Glomerular endothelial cell (primary cell): Measurements from ENCODE around the gene CERS2. TPM values are rescaled to one million over a fixed set of nuclear protein-coding genes. Genes with fewer than 3 reads are reported as not detected.
"Not testable (repeated sequence)": the region's sequence is repeated elsewhere in the genome, so short reads cannot be mapped to it uniquely, and the experiment has no call there.

Experiments
- DNase-seq: peaks from one replicate; pipeline ENCODE4 v3.0.0-alpha.2; 2011; ENCODE audit warnings: low read depth, low spot score; ENCODE audit errors: extremely low read depth
- total RNA-seq: library from RNA; depleted of rRNA; stranded (reverse); fragments of >200 nt; gene quantifications from 2 replicates; pipeline ENCODE4 v1.2.3, GENCODE V29; 2015

CERS2 gene
- total RNA-seq, 1 donor from 2014 or later = 139 TPM

DNA sequence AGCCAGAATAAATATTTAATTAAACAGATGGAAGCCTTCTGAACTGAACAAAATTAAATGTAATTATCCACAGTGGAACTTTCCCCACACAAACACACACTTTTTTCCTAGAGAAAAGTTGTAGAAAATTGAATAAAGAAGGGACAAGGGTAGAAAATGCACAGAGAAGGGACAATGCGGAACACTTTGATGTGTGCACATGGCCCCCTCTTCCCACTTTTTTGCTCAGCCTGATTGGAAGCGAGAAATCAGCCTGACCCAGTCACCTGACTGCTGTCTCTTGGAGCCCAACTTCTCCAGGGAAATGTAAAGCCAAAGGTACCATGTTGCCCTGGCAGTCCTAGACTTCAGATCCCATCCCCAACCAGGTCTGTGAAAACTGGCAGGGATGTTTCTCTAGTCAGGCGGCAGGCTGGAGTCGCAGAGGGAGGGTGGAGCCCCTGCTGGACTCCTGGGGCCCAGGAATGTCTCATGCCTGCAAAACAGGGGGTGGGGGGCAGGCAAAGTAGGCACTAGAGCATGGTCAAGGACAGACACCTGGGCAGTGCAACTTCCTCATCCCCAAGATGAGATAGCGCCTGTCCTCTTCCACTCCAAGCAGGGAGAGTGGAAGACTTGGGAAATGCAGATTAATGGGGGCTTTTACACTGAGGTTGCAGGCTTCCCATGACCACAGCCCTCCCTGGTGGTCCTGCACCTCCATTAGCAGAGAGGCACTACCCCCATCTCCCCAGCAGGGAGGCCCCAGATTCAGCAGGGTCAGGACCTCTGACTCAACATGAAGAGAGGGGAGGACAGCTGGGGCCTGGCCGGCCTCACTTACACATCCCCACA is 2.8 kb downstream of the CERS2 start:
- no peak for DNase-seq

DNA sequence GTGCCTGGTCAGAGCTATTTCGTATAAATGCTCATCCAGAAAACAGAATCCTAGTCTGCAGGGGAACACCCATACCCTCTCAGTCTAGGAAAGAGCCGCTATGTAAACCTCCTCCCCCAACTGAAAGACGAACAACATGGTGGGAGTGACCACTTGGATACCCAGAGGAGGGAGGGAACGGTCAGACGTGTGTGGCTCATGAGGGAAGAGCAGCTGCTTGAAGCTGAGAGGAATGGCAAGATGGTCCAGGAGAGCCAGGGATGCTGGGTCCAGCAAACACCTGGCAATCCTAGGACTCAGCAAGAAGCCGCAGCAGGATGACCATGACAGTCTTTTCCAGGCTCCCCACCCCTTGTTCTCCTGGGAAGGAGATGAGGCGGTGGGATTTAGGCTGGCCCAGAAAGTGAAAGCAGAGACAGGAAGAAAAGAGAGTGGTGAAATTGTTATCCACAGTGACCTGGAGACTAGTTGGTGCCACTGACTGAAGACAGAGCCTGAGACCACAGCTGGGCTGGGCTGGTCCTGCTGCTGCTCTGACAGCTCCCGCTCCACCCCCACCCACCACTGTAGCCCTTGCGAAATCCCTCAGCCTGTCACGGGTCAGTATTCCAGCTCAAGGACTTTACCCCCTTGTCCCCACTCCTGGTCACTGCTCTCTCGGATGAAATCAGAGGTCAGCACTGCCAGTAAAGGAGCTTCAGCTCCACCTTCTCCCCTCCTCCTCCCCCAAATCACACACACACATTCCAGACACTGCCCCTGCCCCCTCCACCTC is 3.6 kb downstream of the CERS2 start:
- DNase-seq = no peak

DNA sequence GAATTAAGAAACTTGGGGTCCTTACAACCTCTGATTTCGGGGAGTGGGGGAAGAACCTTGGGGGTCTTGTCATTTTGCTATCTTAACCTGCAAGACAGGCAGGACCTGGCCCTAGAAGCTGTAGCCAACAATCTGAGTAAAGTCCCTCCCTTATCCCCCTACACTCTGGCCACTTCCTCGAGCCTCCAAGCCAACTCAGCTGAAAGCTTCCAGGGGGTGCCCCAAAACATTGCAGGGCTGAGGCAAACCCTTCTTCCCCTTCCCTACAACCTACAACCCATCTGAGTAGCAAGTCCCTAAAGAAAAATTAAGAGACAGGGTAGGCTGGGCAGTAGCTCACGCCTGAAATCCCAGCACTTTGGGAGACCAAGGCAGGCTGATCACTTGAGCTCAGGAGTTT is 5.0 kb downstream of the CERS2 start:
- no peak for DNase-seq

DNA sequence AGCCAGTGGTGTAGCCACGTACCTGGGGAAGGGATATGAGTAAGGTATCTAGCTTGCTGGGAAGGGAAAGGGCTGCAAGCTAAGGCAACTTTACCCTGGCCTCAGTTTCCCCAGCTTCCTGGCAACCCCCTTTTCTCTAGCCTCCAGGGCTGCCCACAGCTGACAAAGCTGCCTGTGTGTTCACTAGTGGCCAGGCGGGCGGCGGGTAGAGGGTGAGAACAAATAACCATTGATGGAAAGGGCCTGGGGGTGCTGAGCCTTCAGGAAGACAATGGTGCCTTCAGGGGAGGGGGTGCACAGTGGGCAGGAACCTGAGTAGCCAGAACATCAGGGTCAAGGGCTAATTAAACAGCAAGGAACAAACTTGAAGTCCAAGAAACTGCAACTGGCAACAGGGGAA is 6.1 kb downstream of the CERS2 start:
- DNase-seq = no peak

DNA sequence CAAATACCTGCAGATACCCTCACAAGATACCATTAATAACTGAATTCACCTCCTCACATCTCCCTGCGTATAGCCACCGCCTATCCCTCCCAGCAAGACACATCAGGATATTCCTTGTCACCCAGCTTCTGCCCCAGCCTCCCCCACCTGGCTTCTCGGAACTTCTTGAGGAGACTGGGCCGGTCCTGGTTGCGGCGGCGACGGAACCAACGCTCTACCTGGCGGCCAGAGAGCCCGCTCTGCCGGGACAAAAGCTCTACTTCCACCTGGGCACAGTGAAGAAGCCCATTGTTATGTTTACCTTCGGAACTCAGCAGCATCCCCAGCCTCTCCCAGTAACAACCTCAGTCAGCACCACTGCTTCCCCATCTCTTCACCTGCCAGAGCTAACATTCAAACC is 6.7 kb downstream of the CERS2 start:
- no peak for DNase-seq

DNA sequence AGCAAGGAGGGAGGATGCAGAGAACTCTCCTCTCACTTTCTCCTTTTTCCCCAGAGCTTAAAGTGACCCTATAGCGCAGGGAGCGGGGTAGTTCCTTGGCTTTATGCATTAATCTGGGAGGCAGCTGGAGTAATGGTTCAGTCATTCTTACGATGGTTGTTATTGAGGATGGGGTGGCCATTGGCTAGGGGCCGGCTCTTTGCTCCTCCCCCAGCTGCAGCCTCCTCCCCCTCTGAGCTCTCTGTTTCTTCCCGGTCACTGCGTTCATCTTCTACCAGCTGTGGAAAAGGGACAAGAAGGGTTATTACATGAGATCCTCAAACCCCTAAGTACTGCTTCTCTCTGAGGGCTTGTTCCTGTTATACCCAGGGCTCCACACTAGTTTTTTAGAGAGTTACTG is 8.6 kb downstream of the CERS2 start:
- DNase-seq = no peak

DNA sequence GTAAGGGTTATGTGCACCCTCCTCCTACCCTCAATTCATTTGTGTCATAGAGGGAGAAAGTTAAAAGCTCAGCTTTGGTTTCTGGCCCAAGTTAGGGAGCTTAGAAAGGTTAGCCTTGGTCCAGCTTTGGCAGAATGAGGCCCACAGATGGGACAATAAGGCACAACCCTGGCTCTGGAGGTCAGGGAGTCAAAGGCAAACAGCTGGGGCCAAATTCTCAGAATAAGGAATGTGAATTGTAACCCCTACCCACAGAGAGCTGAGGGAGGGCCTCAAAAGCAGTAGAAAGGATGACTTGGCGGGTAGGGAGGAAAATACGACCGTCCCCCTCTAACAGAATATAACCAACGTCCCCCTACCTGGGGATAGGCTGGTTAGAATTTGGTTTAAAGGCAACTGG is 9.0 kb downstream of the CERS2 start:
- no peak for DNase-seq

DNA sequence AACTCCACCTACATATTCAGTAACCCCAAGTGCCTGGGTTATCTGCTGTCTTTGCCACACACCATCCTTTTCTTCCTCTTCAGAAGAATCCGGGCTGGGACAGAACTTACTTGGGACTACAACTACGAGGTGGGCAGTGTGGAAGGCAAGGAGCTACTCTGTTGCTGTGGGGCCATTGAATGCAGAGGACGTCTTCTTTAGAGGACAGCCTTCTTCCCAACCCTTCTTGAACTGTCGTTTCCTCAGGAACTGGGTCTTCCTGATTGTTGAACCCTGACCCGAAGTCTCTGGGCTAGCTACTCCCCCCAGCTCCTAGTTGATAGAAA is 10.5 kb downstream of the CERS2 start:
- no peak for DNase-seq

DNA sequence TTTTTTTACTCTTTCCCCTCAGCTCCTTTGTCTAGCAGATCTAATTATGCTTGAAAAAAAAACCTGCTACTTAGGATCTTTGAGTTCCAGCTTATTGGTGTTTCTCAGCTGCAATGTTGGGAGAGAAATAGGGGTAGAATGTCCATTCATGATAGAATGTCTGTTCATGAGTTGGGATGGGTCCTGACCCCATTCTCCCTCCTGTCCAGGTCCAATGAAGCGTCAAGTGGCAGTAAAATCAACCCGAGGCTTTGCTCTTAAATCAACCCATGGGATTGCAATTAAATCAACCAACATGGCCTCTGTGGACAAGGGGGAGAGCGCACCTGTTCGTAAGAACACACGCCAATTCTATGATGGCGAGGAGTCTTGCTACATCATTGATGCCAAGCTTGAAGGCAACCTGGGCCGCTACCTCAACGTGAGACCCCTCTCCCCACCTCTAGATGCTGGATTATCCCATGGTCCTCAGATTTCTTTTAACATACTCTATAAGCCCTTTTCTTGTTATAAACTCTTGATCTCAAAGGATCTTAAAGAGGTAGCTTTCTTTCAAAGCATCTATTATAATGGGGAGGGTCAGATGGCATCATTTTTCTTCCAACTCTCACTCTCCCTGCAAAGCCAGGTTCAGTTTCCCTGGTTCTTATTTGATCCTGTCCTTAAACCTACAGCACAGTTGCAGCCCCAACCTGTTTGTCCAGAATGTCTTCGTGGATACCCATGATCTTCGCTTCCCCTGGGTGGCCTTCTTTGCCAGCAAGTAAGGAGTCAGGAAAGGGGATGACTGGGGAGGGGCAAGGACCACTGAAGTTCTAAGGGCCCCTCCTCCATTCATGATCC is 11.1 kb downstream of the CERS2 start:
- no peak for DNase-seq

DNA sequence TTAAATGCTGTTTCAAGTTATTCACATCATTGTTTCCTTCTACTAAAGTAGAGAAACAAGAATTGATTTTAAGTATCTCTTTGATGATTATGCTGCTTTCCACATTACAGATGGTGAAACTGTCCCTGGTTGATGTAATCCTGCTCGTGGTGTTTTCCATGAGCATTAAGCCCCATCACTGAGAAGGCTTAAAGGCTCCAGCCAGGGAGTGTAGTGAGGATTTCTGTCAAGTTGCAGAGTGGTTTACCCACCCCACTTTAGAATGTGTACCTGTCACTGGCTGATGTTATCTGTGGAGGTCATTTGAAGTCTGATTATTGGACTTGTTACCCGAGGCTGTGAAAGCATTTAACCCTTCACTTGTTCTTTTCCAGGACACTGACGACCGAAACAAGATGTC is 12.9 kb downstream of the CERS2 start:
- DNase-seq = no peak

DNA sequence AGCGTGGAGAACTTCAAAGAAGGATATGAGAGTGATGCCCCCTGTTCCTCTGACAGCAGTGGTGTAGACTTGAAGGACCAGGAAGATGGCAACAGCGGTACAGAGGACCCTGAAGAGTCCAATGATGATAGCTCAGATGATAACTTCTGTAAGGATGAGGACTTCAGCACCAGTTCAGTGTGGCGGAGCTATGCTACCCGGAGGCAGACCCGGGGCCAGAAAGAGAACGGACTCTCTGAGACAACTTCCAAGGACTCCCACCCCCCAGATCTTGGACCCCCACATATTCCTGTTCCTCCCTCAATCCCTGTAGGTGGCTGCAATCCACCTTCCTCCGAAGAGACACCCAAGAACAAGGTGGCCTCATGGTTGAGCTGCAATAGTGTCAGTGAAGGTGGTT is 14.0 kb downstream of the CERS2 start:
- no peak for DNase-seq

DNA sequence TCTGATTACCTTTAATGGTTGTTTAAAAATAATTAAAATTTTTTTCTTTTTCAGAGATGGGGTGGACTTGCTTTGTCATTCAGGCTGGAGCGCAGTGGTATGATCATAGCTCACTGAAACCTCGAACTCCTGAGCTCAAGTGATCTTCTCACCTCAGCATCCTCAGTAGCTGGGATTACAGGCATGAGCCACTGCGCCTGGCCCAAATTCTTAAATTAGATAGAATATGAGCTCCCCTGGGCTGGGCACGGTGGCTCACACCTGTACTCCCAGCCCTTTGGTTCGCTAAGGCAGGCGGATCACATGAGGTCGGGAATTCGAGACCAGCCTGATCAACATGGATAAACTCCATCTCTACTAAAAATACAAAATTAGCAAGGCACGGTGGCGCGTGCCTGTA is 17.0 kb downstream of the CERS2 start:
- no peak for DNase-seq

DNA sequence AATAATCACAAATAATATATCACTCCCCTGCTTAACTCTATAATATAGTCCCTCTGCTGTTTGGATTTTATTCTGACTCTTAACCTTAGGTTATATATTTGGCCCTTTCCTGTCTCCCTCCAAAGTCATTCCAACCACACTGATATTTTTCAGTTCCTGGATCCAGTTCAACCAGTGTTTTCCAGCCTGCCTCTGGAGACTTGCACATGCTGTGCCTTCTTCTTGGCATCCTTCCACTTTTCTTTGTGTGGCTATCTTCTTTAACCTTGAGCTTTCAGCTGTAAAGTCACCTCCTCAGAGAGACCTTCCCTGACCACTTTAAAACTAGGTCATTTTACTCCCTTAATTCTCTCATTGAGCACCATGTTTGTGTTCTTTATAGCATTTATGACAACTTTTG is 19.4 kb downstream of the CERS2 start:
- no peak for DNase-seq

DNA sequence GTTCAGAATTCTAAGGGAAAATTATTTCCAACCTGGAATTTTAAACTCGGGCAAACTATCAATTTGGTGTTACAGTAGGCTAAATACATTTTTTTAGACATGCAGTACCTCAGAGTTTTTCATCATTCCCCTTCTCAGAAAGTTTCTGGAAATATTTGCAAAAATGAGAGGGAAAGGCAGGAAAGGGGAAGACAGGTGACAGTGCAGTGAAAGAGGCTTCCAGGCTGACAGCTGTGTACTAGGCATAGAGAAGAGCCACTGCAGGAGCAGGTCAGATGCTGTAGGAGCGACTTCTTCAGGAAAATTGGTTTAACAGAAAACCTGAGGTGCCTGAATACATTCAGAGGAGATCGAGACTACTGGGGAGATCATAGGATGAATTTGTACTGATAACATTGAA is 19.9 kb downstream of the CERS2 start:
- no peak for DNase-seq

DNA sequence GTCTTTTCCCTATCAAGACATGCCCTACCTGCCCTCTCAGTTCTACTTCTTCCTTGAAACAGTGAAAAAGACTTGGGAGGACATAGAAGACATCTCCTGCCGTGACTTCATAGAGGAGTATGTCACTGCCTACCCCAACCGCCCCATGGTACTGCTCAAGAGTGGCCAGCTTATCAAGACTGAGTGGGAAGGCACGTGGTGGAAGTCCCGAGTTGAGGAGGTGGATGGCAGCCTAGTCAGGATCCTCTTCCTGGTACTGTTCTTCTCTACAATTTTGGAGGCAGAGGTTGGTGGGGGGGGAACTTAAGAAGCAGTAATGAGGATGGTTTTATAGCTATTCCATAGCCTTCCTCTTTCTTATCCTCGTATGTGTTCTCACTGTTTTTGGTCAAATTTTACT is 29.8 kb downstream of the CERS2 start:
- DNase-seq = no peak

DNA sequence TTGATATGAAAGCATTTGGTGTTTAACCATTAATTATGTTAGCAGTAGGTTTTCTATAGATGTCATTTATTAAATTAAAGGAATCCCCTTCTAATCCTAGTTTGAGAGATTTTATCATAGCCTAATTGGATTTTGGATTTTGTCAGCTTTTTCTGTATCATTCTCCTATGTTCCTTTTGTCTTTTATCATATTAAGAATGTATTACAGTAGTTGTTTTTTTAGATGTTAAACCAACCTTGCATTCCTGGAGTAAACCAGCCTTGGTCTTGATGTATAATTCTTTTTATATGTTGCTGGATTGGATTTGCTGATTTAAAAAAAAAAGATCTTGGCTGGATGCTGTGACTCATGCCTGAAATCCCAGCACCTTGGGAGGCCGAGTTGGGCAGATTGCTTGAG is 42.9 kb downstream of the CERS2 start:
- no peak for DNase-seq

DNA sequence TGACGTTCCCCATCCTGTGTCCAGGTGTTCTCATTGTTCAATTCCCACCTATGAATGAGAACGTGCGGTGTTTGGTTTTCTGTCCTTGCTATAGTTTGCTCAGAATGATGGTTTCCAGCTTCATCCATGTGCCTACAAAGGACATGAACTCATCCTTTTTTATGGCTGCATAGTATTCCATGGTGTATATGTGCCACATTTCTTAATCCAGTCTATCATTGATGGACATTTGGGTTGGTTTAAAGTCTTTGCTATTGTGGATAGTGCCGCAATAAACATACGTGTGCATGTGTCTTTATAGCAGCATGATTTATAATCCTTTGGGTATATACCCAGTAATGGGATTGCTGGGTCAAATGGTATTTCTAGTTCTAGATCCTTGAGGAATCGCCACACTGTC is 45.9 kb downstream of the CERS2 start:
- DNase-seq = not testable (repeated sequence)

DNA sequence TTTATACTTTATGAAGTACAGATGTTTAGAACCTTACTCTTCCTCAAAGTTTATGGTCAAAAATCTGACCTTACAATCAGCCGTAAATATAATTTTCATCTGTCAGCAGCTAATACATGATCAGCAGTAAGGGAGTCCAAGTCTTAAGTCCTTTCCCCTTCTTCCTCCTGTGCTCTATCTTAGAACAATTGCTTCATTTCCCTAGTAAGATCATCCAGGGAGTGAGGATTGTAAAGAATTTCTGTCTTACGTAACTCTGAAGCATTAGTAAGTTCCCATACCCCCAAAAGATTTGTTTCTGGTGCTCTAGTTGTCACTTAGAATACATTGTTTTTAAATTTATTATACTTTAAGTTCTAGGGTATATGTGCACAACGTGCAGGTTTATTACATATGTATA is 46.3 kb downstream of the CERS2 start:
- no peak for DNase-seq

DNA sequence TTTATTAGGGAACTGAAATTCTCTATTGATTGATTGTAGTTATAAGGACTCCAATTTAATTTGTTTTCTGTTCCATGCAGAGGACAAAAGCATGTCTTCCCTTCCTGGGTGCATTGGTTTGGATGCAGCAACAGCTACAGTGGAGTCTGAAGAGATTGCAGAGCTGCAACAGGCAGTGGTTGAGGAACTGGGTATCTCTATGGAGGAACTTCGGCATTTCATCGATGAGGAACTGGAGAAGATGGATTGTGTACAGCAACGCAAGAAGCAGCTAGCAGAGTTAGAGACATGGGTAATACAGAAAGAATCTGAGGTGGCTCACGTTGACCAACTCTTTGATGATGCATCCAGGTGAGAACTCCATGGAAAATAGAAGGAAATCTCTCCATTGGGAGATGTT is 47.0 kb downstream of the CERS2 start:
- DNase-seq = no peak

DNA sequence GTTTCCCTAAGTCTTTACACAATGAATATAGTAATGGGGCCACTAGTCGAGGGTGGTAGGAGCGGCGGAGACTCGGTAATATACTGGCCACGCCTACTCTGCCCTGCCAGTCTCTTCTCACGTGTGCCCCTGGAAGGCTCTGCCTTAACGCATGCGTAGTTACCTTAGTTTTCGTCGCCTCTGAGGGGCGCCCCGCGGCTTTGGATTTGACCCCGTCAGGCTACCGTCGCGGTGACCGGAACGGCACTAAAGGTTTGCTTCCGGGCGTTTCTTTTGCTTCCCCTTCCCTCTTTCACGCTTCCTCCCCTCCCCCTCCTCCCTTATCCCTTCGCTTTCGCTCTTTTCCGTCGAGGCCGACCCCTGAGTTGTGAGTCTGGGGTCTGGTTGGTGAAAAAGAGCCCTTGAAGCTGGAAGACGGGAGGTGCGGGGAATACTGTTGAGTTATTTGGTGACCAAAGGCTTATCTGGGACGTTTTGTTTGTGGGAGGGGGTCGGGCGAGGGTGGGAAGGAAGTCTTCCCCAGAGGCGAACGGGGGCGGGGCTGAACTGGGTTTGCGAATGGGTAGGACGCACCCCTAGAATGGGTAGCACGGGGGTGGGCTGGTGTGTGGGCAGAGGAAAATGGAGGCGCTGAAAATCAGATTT is 48.4 kb downstream of the CERS2 start, which contains the start of gene SETDB1:
Gene SETDB1, plus strand, starts transcription at position 267 of the 645 bp plus-strand sequence. CDS start 1,352 bp downstream, outside the sequence.
- DNase-seq = peak; percentile 69

DNA sequence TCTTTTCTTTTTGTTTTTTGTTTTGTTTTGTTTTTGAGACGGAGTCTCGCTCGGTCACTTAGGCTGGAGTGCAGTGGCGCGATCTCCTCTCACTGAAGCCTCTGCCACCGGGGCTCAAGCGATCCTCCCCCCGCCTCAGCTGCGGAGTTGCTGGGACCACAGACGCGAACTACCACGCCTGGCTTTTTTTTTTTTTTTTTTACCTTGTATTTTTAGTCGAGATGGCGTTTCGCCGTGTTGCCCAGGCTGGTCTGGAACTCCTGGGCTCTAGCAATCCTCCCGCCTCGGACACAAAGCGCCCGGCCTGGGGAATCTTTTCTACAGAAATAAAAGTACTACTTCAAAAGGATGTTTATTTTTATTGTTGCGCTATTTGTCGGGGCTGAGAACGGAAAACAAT is 49.6 kb downstream of the CERS2 start:
- DNase-seq = no peak
